A172 (cell line): Measurements from ENCODE around the gene SORL1. TPM values are rescaled to one million over a fixed set of nuclear protein-coding genes. Genes with fewer than 3 reads are reported as not detected.

Experiments used
- DNase-seq: peaks from one replicate; pipeline ENCODE4 v3.0.0-alpha.2; 2015; ENCODE audit warnings: low spot score
- total RNA-seq: library from RNA; depleted of rRNA; stranded (reverse); fragments of >200 nt; shearing (Covaris generic); gene quantifications from 2 replicates; pipeline ENCODE4 v1.2.3, GENCODE V29; 2014

SORL1 gene
- total RNA-seq, 1 experiment from 2014 or later: 2.1 TPM

GRCh38 chr11:121429556-121429955 lies 22.6 kb upstream of the SORL1 start:
- DNase-seq: no peak

DNA sequence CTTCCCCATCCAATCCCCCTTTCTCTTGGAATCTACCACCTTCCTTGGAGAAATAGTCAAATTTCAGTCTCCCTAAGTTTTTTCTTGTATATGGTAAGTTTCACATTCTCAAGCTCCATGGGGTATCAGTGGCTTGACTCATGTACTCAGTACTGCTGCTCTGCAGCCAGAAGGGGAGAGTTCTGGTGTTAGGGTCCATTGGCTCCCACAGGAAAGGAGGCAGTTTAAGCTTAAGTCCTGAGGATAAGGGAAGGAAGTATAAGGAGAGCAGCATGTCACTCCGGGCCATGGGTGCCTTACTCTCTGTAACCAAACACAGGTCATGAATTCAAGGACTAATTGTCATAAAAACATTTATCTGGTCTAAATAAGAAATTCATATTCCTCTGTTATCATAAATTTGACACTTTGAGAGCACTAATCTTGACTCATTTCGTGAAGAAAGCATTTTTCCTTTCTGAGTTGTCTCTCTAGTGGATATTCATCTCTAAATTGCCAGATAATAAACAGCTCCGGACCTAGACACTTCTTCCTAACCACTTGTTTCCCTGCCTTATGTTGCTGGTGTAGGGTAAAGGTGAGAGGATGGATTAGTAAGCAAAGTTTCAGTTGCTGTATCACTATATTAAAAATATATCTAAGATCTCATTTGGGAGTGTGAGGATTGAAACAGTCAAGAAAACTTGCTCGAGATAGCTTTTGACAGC lies 20.1 kb upstream of the SORL1 start:
- DNase-seq: no peak

DNA sequence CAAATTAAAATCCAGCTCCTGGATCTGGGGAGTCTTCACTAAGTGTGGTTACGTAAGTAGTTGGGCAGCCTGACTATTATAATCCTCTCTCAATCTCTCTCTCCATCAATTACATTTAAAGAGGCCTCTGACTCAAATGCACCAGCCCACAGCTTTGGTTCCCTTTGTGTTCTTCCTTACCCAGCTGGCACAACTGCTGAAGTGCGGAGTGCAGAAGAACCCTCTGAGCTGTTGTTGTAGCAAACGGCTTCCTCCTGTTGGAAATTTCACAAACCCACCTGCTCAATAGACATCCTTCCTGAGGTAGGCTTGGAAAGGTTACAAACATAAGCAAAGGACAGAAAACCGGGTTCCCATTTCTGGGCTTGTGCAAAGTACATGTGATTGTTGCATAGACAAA lies 17.0 kb upstream of the SORL1 start:
- DNase-seq: no peak

- no peak for DNase-seq
Observed at GRCh38 chr11:121435551-121436511, 16.3 kb upstream of the SORL1 start.

DNA sequence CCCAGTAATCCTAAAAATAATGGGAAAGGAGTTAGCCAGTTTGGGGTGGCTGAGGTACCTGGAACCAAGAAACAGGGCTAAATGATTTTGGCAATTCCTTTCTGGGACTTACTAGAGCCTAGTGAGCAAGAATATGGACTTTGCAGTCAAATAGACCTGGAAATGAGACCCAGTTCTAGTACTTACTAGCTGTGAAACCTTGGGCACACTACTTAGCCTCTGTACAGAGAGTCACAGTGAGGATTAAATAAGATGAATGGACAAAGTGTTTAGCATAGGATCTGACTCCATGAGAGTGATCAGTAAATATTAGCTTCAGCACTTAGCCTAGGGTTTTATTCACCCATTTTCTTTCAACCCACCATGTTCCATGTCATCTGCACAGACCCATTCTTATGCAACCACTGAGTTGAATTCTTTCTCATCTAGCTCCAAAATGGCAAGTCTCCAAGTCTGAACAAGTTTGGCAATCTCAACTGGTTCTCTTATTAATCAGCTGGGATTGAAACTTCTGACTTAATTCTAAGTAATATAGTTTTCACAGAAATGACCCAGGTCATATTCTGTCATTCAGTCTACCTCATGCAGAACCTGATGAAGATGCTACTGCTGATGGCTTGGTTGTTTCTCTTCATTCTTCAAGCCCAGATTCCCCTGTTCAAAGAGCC lies 15.0 kb upstream of the SORL1 start:
- DNase-seq: no peak

DNA sequence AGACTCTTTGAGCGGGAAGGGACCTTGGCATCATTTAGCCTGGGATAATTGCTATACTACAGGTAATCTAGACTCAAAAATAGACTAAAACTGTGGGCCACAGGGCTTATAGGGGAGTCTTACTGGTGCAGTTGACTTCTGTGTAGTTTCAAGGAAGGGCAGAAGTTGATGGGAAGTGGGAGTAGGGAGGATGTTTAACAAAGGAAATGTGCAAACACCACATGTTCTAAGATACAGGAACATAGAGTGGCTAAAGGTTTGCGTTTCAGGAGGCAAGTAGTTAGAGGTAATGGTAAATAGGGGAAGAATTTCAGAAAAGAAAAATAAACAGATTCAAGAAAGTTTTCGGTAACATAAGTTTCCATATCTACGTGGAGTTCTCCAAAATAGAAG lies 14.4 kb upstream of the SORL1 start:
- no peak for DNase-seq

DNA sequence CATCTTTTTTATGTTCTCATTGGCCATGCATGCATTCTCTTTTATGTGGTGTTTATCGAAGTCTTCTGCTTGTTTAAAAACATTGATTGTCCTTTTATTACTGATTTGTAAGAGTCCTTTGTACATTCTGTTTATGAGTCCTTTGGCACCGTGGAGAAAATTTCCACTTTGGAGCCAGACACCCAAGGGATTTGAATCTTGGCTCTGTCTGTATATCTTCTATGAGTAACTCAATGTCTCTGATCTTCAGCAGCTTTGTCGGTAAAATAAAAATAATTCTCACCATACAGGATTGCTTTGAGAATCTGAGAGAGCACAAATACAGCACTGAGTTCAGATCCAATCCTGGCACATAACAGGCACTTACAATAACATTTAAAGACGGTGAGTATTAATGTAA lies 12.8 kb upstream of the SORL1 start:
- DNase-seq: no peak

- DNase-seq: no peak
Observed at GRCh38 chr11:121439759-121440158, 12.4 kb upstream of the SORL1 start.

DNA sequence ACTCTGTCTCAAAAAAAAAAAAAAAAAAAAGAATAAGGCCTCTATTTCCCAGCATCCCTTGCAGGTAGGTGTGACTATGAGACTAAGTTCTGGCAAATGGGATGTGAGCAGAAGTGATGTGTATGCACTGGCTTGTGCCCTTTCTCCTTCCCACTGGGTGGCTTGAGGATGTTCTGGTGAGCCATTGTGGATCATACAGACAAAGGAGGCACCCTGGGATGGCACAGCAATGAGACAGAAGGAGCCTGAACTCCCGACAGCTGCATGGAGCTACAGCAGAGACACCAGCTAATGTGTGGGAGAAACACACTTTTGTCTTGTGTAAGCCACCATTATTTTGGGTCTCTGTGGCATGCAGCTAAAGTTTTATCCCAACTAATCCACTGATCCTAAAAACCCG lies 10.6 kb upstream of the SORL1 start:
- DNase-seq: no peak

- no peak for DNase-seq
Observed at GRCh38 chr11:121443688-121444275, 8.3 kb upstream of the SORL1 start.

DNA sequence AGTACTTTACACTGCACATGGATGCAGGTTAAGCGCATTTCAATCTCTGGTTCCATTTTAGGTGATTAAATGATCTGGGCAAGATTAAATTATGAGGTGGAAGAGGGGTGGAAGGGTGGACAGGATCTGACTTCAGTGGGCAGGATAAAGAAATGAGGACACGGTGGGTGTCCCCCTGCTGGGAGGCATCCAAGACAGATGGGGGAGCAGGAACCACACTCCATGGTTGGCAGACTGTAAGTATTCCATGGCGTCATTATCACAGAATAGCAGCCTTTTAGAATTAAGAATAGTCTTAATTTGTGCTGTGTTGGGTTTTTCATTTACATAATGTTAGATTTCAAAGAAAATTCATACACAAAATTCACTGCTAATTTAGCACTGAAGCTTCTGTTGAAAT lies 7.6 kb upstream of the SORL1 start:
- DNase-seq: no peak

GRCh38 chr11:121445071-121445768 lies 6.9 kb upstream of the SORL1 start:
- no peak for DNase-seq

DNA sequence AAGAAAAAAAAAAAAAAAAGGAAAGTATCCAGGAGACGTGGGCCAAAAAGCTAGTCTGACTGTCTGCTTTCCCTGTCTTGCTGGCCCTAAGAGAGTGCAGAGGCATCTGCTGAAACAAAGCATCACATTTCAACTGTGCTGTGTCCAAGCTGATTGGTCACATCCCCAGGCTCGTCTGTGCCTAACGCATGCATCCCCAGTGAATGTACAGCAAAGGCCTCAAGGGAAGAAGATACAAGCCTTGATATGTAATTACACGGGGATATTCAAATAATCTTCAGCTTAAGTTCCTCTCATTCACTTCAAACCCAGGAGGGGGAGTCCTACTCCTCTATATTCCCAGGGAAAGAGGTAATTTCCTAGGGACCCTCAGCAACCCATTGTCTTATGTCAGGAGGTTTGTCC lies 5.4 kb upstream of the SORL1 start:
- no peak for DNase-seq

DNA sequence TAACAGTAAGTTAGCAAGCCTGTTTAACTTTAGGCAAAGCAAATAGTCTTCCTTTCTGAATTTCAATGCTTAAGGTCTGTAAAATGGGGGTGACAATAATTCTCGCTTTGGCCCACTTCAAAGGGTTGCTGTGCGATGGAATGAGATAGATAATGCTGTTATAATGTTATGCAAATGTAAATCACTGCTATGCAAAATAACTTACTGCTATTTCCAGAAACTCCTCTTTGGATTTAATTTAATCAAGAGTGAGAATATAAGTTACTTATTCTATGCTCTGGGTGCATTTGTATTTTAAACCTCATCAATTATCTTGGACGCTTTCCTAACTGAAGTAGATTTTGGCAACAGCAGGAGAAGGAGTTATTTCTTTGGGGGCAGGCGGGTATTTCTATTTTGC lies 4.1 kb upstream of the SORL1 start:
- no peak for DNase-seq

- DNase-seq: no peak
Observed at GRCh38 chr11:121448431-121448941, 3.6 kb upstream of the SORL1 start.

- no peak for DNase-seq
Observed at GRCh38 chr11:121449123-121449522, 3.0 kb upstream of the SORL1 start.

GRCh38 chr11:121449626-121450025 lies 2.5 kb upstream of the SORL1 start:
- DNase-seq: no peak

GRCh38 chr11:121450401-121450800 lies 1.7 kb upstream of the SORL1 start:
- no peak for DNase-seq

GRCh38 chr11:121451178-121451985 lies 732 bp upstream of the SORL1 start:
- no peak for DNase-seq

- no peak for DNase-seq
Observed at GRCh38 chr11:121452609-121453150, 566 bp downstream of the SORL1 start, which contains the start of gene SORL1-AS1. TSS of gene SORL1-AS1 (minus strand) at chr11:121452967.
